ENCODE measurements around the gene ARHGAP6.
"Not testable (repeated sequence)": the region's sequence is repeated elsewhere in the genome, so short reads cannot be mapped to it uniquely, and the experiment has no call there.

Gene ARHGAP6

DNA sequence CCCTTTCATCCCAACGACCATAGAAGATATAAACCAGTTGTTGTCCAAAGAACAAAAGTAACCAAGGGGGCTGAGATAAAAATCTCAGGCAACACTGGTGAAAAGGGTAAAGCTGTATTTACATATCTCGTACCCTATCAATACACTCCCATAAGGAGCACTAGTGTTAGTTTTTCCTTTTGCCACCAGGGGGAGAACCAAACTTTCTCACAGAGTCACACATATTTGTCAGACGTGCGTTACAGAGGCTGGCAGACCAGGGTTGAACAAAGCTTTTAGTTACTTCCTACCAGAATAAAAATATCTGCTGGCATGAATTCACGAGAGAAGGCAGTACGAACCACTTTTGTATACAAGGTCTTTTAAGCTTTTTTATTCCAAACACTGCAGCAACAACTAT is 284.3 kb downstream of the ARHGAP6 start:
- DNase-seq, result peak; percentile 17

DNA sequence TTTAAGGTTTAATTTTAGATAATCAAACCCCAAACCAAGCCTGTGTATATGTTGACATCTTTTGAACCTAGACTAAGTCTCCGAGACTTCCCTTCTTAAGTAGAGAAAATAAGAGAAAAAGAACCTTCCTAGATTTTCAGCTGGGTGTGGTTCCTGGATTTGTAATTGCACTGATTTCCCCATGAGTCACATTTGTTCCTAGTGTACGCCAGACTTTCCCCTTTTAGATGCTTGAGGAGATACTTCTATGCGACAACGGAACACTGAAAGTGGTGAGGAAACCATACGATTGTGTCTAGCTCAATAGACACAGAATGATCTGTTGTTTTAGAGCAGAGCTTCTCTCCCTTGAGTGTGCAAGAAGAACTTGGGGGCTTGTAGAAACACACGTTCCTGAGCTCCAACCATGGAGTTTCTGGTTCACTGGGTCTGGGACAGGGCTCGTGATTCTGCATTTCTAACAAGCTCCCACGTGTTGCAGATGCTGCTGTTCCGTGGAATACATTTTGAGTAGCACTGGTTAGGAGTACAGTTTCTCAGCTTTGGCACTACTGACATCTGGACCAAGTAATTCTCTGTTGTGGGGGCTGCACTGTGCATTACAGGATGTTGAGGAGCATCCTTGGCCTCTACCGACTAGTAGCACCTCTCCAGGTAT is 285.4 kb downstream of the ARHGAP6 start:
- no peak for DNase-seq

DNA sequence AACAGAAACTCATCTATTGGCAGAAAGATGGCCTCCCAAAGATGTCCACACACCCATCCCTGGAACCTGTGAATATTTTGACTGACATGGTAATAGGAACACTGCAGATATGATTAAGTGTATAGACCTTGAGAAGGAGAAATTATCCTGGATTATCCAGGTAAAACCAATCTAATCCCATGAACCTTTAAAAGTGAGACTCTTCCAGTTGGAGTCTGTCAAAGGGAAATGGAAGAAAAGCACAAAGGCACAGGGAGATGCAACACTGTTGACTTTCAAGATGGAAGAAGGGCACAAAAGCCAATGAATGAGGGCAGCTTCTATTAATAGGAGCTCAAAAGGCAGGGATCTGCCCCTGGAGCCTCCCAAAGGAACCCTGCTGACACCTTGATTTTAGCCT is 289.6 kb downstream of the ARHGAP6 start:
- no peak for DNase-seq

DNA sequence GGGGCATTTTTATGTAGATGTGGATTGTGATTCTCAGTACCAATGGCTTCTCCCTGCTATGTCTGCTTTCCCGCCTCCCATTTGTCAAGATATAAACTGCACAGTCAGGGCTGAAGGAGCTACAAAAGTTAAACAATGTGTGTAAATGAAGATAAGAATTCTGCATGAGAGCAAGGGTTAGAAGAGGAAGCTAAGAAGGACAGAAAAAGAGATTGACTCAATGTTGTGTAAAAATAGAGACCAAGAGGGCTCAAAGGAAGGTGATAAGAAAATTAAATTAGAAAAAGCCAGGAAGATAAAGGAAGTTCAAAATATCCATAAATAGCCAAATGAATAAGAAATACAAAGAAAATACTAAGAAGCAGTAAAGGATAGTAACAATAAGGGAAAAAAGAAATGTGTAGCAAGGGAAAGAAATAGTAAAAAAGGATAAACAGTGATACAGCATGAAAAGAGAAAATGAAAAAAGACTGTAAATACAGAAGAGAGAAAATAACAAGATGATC is 290.1 kb downstream of the ARHGAP6 start:
- no peak for DNase-seq

DNA sequence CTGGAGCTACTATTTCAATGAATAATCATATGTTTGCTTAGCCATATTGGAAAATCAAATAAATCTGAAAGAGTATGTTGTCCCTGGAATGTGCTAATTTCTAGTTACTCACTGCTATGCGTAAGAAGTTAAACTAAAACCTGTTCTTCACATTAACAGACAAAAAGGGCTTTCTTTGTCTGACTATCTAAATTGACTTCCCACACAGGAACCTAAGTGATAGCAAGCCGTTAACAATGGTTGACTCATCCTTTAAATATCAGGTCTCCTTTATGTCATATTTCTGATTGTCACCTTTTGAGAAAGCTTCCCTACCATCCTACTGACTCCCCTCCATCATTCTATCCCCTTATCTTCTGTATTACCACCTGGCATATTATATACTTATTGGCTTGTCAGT is 291.1 kb downstream of the ARHGAP6 start:
- DNase-seq, result no peak

DNA sequence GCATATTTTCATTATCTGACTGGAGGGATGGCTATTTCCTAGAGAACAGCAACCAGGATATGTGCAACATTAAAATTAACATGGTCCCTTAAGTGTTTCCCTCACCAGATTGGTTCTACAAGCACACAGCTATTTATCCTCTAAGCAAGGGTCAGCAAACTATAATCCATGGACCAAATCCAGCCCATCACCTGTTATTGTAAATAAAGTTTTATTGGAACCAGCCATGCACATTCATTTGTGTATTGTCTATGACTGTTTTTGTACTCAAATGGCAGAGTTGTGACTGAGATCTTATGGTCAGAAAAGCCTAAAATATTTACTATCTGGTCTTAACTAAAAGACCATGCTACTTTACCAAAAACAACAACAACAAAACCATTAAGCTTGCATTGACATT is 294.6 kb downstream of the ARHGAP6 start:
- DNase-seq, result no peak

DNA sequence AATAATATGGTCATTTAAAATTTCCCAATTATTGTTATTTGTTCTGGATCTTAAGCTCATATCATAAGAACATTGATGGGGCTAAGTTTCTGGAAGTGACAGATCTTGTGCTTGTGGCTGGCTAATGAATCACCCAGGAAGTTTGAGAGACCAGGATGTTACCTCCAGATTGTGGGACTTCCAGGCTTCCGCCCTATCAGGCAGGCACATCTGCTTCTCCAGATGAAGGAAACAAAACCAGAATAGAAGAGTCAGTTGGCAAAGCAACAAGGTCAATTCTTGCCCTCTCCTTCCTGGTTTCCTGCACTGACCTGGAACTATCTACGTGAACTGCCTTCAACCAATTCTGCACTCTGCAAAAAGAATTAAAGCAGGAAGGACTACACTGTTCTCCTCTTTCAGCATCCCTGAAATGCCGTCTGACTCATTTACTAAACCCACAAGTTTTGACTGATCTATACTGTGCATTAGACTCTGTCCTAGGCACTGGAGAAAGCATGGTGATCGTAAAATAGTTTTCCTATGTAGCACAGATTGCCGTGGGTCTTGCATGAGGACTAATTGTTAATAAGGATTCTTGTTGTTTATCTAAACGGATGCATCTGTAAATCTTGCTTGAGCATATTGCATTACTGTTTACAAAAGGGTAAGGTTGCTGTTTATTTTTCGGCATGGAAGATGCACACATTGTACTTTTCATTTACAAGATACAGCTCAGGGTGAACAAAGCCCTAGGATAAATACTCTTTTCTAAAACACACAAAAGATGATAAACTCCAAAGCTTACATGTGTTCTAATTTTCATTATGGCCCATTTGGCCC is 297.9 kb downstream of the ARHGAP6 start:
- peak; percentile 2 for DNase-seq

DNA sequence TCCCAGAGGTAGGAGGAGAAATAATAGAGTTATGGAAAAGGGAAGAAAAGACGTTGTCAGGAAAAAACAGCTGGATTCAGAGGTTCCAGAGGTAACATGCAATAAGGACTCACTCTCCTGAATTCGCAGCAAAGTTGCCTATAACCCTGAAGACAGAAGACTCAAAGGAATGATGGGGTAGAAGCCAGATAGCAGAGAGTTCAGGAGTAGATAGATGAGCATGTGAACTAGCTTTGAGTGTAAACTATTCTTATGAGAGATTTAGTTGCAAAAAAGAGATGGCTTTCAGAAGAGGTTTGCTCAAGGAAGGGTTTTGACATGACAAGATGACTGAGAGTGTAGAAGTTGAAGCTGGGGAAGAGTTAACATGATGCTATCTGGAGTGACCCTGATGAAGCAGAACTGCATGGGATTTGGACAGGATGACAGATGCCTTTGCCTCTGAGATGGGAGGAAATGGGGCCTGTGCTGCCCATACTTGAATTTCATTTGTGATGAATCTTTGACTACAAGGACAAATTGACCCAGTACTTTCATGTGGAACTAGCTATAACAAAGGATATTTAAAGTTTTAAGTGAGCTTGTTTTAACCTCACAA is 298.6 kb downstream of the ARHGAP6 start:
- DNase-seq, result no peak

DNA sequence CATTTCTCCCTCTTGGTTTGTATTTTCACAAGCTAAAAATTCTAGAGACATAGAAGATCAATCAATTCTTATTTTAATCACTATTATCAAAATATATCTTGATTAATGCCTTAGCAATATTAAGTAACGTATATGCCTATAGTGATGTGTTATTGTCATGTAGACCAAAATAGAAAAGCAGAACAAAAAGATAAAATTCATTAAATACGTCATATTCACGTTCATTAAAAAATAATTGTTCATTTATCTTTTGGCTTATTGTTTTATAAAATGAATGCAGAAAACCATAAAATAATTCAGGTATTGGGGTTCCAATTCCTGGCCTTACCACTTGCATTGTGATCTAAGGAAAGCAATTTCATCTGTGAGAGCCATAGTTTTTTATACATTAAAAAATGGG is 300.3 kb downstream of the ARHGAP6 start:
- no peak for DNase-seq

DNA sequence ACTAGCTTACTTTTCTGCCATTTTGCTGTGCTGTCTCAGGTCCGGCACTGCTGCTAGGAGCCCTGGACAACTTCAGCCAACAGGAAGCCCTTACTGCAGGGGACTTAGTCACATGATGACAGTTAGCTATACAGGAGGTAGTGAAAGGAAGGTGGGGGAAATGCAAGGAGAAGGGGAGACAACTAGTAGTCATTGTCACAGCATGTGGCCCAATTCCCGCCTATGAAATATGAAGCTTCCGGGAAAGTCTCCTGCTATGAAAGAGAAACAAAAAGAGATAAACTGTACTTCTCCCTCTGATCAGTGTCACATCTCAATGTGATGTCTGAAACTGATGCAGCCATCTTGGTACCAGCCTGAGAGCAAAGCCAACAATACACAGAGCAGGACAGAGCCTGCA is 300.9 kb downstream of the ARHGAP6 start:
- DNase-seq, result no peak

DNA sequence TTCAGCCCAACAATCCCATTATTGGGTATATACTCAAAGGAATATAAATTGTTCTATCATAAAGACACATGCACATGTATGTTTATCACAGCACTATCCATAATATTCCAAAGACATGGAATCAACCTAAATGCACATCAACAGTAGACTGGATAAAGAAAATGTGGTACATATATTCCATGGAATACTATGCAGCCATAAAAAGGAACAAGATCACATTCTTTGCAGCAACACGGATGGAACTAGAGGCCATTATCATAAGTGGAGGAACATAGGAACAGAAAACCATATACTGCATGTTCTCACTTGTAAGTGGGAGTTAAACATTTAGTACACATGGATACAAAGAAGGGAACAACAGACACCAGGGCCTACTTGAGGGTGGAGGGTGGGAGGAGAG is 301.9 kb downstream of the ARHGAP6 start:
- DNase-seq, result not testable (repeated sequence)

DNA sequence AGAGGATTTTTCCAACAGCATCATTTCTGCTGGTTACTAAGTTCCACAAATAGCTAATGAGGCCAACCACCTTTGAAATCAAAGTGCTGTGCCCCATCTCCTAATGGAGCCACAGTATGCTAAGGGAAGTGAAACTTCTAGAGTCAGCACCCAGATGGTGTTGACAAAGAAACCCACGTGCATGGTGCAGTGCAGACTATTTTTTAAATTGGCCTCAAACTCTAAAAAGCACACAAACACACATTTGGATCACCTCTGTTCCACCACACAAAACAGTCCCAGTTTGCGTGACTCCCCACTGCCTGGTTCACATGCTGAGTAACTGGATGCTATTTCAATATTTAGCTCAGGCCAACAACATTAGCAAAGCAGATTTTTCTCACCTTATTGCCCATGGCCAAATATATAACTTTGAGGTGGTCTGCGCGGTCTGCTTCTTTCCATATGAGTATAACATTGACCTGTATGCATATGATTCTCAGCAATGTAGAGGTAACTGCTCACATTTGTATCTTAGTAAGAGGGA is 302.6 kb downstream of the ARHGAP6 start:
- peak; percentile 59 for DNase-seq

DNA sequence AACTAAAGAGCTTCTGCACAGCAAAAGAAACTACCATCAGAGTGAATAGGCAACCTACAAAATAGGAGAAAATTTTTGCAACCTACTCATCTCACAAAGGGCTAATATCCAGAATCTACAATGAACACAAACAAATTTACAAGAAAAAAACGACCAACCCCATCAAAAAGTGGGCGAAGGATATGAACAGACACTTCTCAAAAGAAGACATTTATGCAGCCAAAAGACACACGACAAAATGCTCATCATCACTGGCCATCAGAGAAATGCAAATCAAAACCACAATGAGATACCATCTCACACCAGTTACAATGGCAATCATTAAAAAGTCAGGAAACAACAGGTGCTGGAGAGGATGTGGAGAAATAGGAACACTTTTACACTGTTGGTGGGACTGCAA is 304.1 kb downstream of the ARHGAP6 start:
- DNase-seq, result not testable (repeated sequence)

DNA sequence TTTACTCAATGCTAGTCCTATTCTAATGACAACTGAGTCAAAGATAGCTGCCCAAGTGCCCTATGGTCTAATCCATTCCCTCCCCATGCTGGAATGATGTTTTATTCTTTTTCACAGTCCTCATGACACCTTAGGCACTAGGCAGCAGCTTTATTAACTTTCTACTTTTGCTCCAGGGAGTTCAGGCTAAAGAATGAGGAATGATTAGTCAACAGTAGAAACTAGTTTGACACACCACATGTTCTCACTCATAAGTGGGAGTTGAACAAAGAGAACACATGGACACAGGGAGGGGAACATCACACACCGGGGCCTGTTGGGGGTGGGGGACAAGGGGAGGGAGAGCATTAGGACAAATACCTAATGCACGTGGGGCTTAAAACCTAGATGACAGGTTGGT is 309.8 kb downstream of the ARHGAP6 start:
- DNase-seq, result not testable (repeated sequence)

DNA sequence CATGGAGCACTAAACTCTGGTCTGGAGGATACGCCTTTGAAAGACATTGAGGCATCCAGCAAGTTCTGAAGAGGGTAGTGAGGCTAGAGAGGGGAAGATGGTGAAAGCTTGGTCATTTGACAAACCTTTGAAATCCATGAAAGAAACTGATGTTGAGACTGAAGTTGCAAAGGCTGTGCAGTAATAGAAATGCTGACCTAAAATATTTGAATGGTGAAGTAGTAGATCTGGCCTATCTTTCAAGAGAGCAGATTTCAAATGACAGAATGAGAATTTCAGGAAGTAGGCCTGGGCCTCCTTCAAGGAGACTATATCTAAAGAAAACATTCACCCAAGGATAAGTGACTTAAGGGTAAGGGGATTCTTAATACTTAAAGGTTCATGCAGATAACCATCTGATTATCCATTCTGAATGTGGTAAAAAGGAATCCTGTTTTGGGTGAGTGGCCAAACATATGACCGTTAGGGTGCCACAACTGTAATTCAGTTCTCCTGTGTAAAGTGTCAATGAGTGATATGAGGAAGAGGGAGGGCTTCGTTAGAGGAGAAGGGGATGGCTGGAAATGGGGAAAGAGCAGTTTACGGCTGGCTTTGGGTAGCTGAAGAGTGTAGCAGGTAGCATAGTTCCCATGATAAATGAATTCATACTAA is 310.3 kb downstream of the ARHGAP6 start:
- no peak for DNase-seq

DNA sequence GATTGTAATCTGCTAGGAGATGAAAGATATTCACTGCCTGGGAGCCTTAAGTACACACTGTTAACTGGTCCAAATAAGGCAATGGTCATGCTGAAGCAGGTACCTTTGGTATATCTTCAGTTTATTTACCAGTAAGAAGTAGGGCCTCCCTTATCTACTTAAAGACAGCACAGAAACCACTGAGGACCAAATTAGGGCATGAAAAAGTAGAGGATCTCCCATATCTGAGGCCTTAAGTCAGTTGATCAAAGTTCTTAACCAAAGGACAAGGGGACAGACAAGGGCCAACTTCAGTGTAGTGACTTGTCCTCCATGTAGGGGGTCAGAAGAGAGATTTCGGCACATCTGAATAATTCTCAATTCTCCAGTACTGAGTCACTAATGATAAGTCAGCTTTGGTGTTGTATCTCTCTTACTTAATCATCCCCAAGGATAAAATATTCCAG is 313.4 kb downstream of the ARHGAP6 start:
- DNase-seq, result no peak

DNA sequence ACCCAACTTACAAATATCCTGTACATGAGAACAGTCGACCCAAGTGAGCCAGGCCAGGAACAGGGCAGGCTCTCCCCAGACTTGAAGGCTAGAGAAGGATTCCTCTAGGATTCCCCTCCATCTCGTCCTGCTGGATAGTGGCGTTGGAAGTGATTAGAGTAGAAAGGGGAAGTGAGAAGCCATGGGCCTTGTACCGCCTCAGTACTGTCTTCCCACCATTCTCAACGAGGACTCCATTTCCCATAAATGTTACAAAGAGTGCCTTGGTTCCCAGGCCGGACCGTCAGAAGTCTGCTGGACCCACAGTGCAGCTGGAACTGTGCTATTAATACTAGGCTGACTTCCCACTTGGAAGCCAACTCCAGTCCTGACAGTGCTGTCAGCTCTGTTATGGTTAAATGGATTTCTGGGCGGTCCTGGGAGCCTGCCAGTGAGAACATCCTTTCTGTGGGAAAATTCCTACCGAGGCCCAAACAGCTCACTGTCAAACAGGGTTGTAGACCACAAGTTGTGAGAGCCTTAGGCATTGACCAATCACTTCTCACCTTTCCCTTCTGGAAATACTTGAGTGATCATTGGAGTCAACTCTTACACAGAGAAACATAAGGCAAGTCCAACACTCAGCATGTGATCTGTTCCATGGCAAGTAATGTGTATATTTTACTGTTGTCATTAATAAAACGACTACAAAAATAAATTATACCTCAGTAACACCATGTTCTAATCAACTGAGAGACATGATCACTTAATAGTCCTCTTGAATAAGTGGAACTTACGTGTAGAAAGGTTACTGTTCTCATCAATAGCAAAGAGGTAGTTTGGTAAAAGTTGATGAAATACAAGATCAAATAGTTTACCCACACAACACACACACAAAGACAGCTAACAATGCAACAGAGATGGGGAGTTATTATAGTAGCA is 314.1 kb downstream of the ARHGAP6 start:
- peak; percentile 26 for DNase-seq

DNA sequence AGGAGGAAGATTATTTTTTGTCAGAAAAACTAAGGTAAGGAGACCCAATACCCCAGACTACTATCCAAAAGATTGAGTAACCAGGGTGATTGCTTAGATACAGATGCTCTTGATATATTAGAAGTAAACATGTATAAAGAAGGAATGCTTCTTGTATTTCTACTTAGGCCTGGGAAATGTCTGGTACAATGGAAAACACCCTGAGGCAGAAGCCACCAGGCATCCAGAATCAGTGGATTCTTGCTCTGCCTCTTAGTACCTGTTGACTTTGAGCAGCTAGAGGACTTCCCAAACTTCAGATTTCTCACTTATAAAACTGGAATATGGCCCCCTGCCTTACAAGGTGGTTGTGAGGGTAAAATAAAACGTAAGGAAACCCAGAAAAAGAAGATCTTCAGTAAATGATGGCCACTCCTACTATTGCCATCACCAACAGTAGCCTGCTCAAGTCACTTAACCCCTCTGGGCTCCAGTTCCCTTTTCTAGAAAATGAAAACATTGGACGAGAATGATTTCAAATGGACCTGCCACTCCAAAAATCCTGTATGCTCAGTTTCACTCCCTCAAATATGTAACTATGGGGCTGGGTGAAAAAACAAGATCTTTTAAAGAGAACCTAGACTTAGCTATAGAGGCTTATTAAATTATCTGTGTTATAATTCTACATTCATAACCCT is 315.9 kb downstream of the ARHGAP6 start:
- peak; percentile 68 for DNase-seq

DNA sequence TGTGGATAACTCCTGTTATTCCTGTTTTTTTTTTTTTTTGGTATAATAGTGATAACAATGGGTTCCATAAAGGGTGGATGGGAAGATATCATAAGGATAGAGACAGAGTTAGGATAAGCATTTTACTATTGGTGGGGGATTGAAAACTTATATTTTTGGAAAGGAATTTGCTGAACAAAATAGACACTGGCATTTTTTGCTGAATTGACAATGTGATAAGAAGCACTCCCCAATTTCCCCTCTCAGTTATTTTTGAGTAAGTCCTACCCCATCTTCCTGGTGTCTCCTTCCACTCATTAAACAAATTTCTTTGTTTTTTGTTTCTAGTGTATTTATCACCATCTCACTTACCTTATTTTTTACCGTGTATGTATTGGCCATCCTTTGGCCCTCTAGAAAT is 316.7 kb downstream of the ARHGAP6 start:
- no peak for DNase-seq

DNA sequence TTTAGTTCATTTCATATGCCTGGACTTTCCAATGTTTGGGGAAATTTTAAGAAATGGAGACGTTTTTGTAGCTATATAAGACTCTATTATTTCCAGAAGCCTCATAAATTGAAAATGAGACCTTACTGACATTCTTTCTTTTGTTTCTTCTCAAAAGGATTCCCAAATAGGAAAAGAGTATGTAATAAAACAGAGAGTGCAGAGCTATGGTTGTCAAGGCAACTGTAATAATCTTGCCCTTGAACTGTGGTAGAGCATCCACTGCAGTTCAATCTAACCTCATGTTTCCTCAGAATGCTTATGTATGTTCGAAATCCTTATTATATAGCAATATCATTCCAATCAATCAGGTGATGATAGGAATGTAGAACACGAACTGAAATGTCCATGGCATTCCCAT is 318.4 kb downstream of the ARHGAP6 start:
- no peak for DNase-seq

DNA sequence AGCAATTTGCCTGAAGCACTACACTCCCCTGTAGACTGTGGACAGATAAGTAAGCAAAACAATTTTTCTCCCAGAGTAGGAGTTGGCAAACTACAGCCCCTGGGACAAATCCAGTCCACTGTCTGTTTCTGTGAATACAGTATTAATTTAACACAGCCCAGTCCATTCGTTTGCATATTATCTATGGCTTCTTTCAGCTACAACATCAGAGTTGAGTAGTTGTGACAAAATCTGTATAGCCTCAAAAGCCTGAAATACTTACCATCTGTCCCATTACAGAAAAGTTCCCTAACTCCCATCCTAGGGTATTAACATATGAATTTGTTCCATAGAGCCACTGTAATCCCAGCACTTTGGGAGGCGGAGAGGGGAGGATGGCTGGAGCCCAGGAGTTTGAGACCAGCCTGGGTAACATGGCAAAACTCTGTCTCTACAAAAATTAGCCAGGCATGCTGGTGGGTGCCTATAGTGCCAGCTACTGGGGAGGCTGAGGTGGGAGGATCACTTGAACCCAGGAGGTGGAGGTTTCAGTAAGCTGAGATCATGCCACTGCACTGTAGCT is 319.5 kb downstream of the ARHGAP6 start:
- no peak for DNase-seq
